Ammon's horn (tissue), 1 donor: ENCODE measurements around the gene ANP32E.

Experiments used
- DNase-seq: peaks from one replicate; pipeline ENCODE4 v3.0.0-alpha.2; 2016; ENCODE audit warnings: low spot score

The ANP32E gene

DNA sequence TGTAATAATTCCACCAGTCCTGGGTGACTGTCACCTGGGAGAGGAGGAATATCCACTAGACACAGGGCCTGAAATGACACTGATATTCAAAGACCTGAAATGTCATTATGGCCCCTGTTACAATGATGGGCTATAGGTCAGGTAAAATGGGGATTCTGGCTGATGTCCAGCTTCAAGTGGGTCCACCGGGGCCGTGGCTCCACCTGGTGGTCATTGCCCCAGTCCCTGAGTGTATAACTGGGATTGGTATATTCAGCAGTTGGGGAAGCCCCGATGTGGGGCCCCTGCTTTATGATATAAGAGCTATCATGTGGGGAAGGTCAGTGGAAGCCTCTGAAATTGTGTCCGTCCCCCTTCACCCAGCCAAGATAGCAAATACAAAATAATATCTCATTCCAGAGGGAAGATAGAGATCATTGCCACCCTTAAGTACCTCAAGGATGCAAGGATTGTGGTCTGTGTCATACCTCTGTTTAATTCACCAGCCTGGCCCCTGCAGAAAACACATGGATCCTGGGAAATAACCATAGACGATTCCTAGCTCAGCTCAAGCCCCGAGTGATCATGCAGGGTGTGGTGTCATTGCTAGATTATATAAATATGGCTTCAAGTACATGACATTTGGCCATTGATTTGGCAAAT lies 66.8 kb downstream of the ANP32E start:
- DNase-seq: peak; percentile 52
